Activated CD4-positive, CD25-positive, alpha-beta regulatory T cell treated with anti-CD3 and anti-CD28 coated beads, Interleukin-2, amount 50 U/mL, for 16 hours (primary cell): ENCODE measurements around the gene PHF20.
"Not testable (repeated sequence)": the region's sequence is repeated elsewhere in the genome, so short reads cannot be mapped to it uniquely, and the experiment has no call there.

ENCODE experiments used
- DNase-seq: peaks from one replicate; pipeline ENCODE4 v3.0.0-alpha.2; 2020; ENCODE audit warnings: low read depth, low spot score

Gene PHF20

GRCh38 chr20:35839904-35840303 is 68.1 kb downstream of the PHF20 start:
- DNase-seq: no peak

GRCh38 chr20:35840421-35840820 is 68.6 kb downstream of the PHF20 start:
- DNase-seq: no peak

- no peak for DNase-seq
Observed at GRCh38 chr20:35842361-35842760, 70.5 kb downstream of the PHF20 start.

GRCh38 chr20:35843894-35844293 is 72.1 kb downstream of the PHF20 start:
- not testable (repeated sequence) for DNase-seq

- no peak for DNase-seq
Observed at GRCh38 chr20:35845561-35845960, 73.7 kb downstream of the PHF20 start.

- DNase-seq: no peak
Observed at GRCh38 chr20:35849706-35850105, 77.9 kb downstream of the PHF20 start.

GRCh38 chr20:35851659-35852058 is 79.8 kb downstream of the PHF20 start:
- DNase-seq: not testable (repeated sequence)

GRCh38 chr20:35854713-35855348 is 83.0 kb downstream of the PHF20 start:
- DNase-seq: no peak

GRCh38 chr20:35855641-35856040 is 83.8 kb downstream of the PHF20 start:
- not testable (repeated sequence) for DNase-seq

GRCh38 chr20:35856866-35857265 is 85.1 kb downstream of the PHF20 start:
- DNase-seq: no peak

GRCh38 chr20:35866418-35867202 is 94.8 kb downstream of the PHF20 start:
- DNase-seq: no peak

- DNase-seq: no peak
Observed at GRCh38 chr20:35870541-35871258, 98.9 kb downstream of the PHF20 start.

GRCh38 chr20:35871259-35871771 is 99.5 kb downstream of the PHF20 start:
- no peak for DNase-seq

GRCh38 chr20:35876033-35876320 is 104.2 kb downstream of the PHF20 start:
- no peak for DNase-seq

- DNase-seq: no peak
Observed at GRCh38 chr20:35877611-35878010, 105.8 kb downstream of the PHF20 start.

- DNase-seq: no peak
Observed at GRCh38 chr20:35878113-35878625, 106.4 kb downstream of the PHF20 start.

- DNase-seq: no peak
Observed at GRCh38 chr20:35881676-35882075, 109.9 kb downstream of the PHF20 start.

- not testable (repeated sequence) for DNase-seq
Observed at GRCh38 chr20:35882427-35883161, 110.8 kb downstream of the PHF20 start.

GRCh38 chr20:35883336-35883777 is 111.5 kb downstream of the PHF20 start:
- DNase-seq: no peak

GRCh38 chr20:35883778-35884540 is 112.1 kb downstream of the PHF20 start:
- DNase-seq: peak; percentile 26

- DNase-seq: no peak
Observed at GRCh38 chr20:35884541-35884865, 112.7 kb downstream of the PHF20 start.
